Measurements from ENCODE around the gene ZNF646. TPM values are rescaled to one million over a fixed set of nuclear protein-coding genes. Genes with fewer than 3 reads are reported as not detected.

The ZNF646 gene
- polyA plus RNA-seq, 1 donor from 2014 or later = 8.5 TPM

GRCh38 chr16:31108794-31109558 lies 34.8 kb downstream of the ZNF646 start:
- Histone ChIP-seq H3K4me3 (ENCODE audit: low read length) (peak overlapping the region; percentile 99), H3K9me2 (ENCODE audit: insufficient read depth, low read length) (no peaks in the 10 kb centered on the region), H3K4me2 (ENCODE audit: low read length) (peak overlapping the region; percentile 44), H2AFZ (ENCODE audit: low read depth, low read length) (peak overlapping the region; percentile 83), H4K20me1 (ENCODE audit: insufficient read depth) (no peaks in the 10 kb centered on the region), H3K9ac (ENCODE audit: low read length) (peak overlapping the region; percentile 87), H3K9me3 (ENCODE audit: low read length) (no peaks in the 10 kb centered on the region), H3K27me3 (ENCODE audit: insufficient read depth, low read depth, low read length) (no peaks in the 10 kb centered on the region), H3K79me2 (replicated peaks; ENCODE audit: insufficient read depth, low read length) (no peaks in the 10 kb centered on the region), H3K27ac (ENCODE audit: low read length) (peak overlapping the region; percentile 24), H3K36me3 (ENCODE audit: insufficient read depth, low read length) (no peaks in the 10 kb centered on the region), H3F3A (ENCODE audit: insufficient read depth, low read length, poor library complexity, severe bottlenecking) (no peaks in the 10 kb centered on the region)
- TF ChIP-seq MXI1 (conservative IDR thresholded peaks at IDR 0.05; ENCODE audit: poor library complexity, severe bottlenecking) (no peak), SMC3 (conservative IDR thresholded peaks at IDR 0.05; ENCODE audit: poor library complexity) (no peak), TAF1 (IDR thresholded peaks at IDR 0.05; ENCODE audit: low read depth) (no peak), EP300 (conservative IDR thresholded peaks at IDR 0.05; ENCODE audit: poor library complexity, severe bottlenecking) (no peak), POLR2AphosphoS5 (IDR thresholded peaks at IDR 0.05) (no peak), EZH2 (IDR thresholded peaks at IDR 0.05; ENCODE audit: borderline replicate concordance, insufficient read depth, low read length, poor library complexity, severe bottlenecking) (no peak), RAD21 (conservative IDR thresholded peaks at IDR 0.05) (no peak), CTCF (IDR thresholded peaks at IDR 0.05; ENCODE audit: poor library complexity, severe bottlenecking) (no peak)
- TF ChIP-seq, protein P1, sequence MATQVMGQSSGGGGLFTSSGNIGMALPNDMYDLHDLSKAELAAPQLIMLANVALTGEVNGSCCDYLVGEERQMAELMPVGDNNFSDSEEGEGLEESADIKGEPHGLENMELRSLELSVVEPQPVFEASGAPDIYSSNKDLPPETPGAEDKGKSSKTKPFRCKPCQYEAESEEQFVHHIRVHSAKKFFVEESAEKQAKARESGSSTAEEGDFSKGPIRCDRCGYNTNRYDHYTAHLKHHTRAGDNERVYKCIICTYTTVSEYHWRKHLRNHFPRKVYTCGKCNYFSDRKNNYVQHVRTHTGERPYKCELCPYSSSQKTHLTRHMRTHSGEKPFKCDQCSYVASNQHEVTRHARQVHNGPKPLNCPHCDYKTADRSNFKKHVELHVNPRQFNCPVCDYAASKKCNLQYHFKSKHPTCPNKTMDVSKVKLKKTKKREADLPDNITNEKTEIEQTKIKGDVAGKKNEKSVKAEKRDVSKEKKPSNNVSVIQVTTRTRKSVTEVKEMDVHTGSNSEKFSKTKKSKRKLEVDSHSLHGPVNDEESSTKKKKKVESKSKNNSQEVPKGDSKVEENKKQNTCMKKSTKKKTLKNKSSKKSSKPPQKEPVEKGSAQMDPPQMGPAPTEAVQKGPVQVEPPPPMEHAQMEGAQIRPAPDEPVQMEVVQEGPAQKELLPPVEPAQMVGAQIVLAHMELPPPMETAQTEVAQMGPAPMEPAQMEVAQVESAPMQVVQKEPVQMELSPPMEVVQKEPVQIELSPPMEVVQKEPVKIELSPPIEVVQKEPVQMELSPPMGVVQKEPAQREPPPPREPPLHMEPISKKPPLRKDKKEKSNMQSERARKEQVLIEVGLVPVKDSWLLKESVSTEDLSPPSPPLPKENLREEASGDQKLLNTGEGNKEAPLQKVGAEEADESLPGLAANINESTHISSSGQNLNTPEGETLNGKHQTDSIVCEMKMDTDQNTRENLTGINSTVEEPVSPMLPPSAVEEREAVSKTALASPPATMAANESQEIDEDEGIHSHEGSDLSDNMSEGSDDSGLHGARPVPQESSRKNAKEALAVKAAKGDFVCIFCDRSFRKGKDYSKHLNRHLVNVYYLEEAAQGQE (IDR thresholded peaks at IDR 0.05; ENCODE audit: borderline replicate concordance) = no peak

- no peaks in the 10 kb centered on the region for H3K9me3 ChIP-seq (ENCODE audit: low read length)
- H4K20me1 ChIP-seq (ENCODE audit: insufficient read depth) = no peaks in the 10 kb centered on the region
- H2AFZ ChIP-seq (ENCODE audit: low read depth, low read length) = no peak overlapping the region
- H3K27ac ChIP-seq (ENCODE audit: low read length) = no peak overlapping the region
- no peaks in the 10 kb centered on the region for H3K79me2 ChIP-seq (replicated peaks; ENCODE audit: insufficient read depth, low read length)
- no peak overlapping the region for H3K4me2 ChIP-seq (ENCODE audit: low read length)
- H3F3A ChIP-seq (ENCODE audit: insufficient read depth, low read length, poor library complexity, severe bottlenecking) = no peaks in the 10 kb centered on the region
- no peaks in the 10 kb centered on the region for H3K36me3 ChIP-seq (ENCODE audit: insufficient read depth, low read length)
- H3K9ac ChIP-seq (ENCODE audit: low read length) = no peak overlapping the region
- H3K9me2 ChIP-seq (ENCODE audit: insufficient read depth, low read length) = no peaks in the 10 kb centered on the region
- H3K27me3 ChIP-seq (ENCODE audit: insufficient read depth, low read depth, low read length) = no peaks in the 10 kb centered on the region
- TF ChIP-seq EP300 (conservative IDR thresholded peaks at IDR 0.05; ENCODE audit: poor library complexity, severe bottlenecking) (no peak), RAD21 (conservative IDR thresholded peaks at IDR 0.05) (no peak), POLR2AphosphoS5 (IDR thresholded peaks at IDR 0.05) (no peak), CTCF (IDR thresholded peaks at IDR 0.05; ENCODE audit: poor library complexity, severe bottlenecking) (no peak), TAF1 (IDR thresholded peaks at IDR 0.05; ENCODE audit: low read depth) (no peak), EZH2 (IDR thresholded peaks at IDR 0.05; ENCODE audit: borderline replicate concordance, insufficient read depth, low read length, poor library complexity, severe bottlenecking) (no peak)
- peak overlapping the region; percentile 99 for H3K4me3 ChIP-seq (ENCODE audit: low read length)
Measured at GRCh38 chr16:31109622-31110021, 35.4 kb downstream of the ZNF646 start.
